WTC11 (cell line): ENCODE results near the gene CRB2. TPM values are rescaled to one million over a fixed set of nuclear protein-coding genes. Genes with fewer than 3 reads are reported as not detected.

ENCODE experiments used
- ATAC-seq: fragments of 200-7000 bp; cut with Tn5 transposase; 2 replicates; pipeline ENCODE4 v1.10.0; 2021; ENCODE audit warnings: mild to moderate bottlenecking, moderate library complexity
- CTCF ChIA-PET: fragments of 300-600 bp; sonication (Branson Sonifier 250); formaldehyde crosslinking; loops from one replicate; lab custom pipeline; 2021; ENCODE audit warnings: antibody characterized with exemption; lab: Charles Lee
- POLR2A ChIA-PET: fragments of 350-600 bp; sonication (Branson Sonifier 250); formaldehyde crosslinking; loops from one replicate; lab custom pipeline; 2021; ENCODE audit warnings: antibody characterized with exemption; lab: Charles Lee
- DNase-seq: peaks from one replicate; pipeline ENCODE4 v3.0.0; 2021; ENCODE audit warnings: low spot score
- H3K27ac Mint-ChIP-seq: 2 replicates; pipeline ENCODE4 v1.8.0; 2021; ENCODE audit warnings: mixed read lengths
- H3K27me3 Mint-ChIP-seq: 2 replicates; pipeline ENCODE4 v1.8.0; 2021; ENCODE audit warnings: low read depth, mild to moderate bottlenecking, moderate library complexity, mixed read lengths
- H3K36me3 Mint-ChIP-seq: 2 replicates; pipeline ENCODE4 v1.8.0; 2021; ENCODE audit warnings: mixed read lengths
- H3K4me1 Mint-ChIP-seq: 2 replicates; pipeline ENCODE4 v1.8.0; 2022; ENCODE audit warnings: mixed read lengths
- H3K4me3 Mint-ChIP-seq: 2 replicates; pipeline ENCODE4 v1.8.0; 2021; ENCODE audit warnings: mild to moderate bottlenecking, moderate library complexity, mixed read lengths
- H3K9me3 Mint-ChIP-seq: 2 replicates; pipeline ENCODE4 v1.8.0; 2021; ENCODE audit warnings: mixed read lengths
- ATF2 ChIP-seq: sonication (generic); formaldehyde crosslinking; IDR thresholded peaks from 2 replicates; pipeline ENCODE4 v1.8.1; 2022; ENCODE audit warnings: low read depth, missing genetic modification reagents, borderline replicate concordance
- ATF6 ChIP-seq: sonication (generic); formaldehyde crosslinking; IDR thresholded peaks from 2 replicates; pipeline ENCODE4 v1.8.1; 2023; ENCODE audit warnings: mild to moderate bottlenecking, missing genetic modification reagents
- CTCF ChIP-seq: fragments of 200-600 bp; IDR thresholded peaks from 2 replicates; pipeline ENCODE4 v1.8.0; 2022; ENCODE audit warnings: antibody characterized with exemption
- E2F4 ChIP-seq: sonication (generic); formaldehyde crosslinking; IDR thresholded peaks from 2 replicates; pipeline ENCODE4 v1.8.1; 2022; ENCODE audit warnings: low read depth, mild to moderate bottlenecking, moderate library complexity, missing genetic modification reagents, borderline replicate concordance
- IRF1 ChIP-seq: sonication (generic); formaldehyde crosslinking; IDR thresholded peaks from 2 replicates; pipeline ENCODE4 v1.8.0; 2023; ENCODE audit warnings: missing genetic modification reagents
- JAZF1 ChIP-seq: fragments of 250-450 bp; sonication (Bioruptor Pico); IDR thresholded peaks from 2 replicates; pipeline ENCODE4 v1.9.0; 2021; ENCODE audit warnings: moderate library complexity, mild to moderate bottlenecking, inconsistent platforms
- JUN ChIP-seq: sonication (generic); formaldehyde crosslinking; IDR thresholded peaks from 2 replicates; pipeline ENCODE4 v1.8.0; 2023; ENCODE audit warnings: mild to moderate bottlenecking, missing genetic modification reagents
- KAT7 ChIP-seq: sonication (generic); formaldehyde crosslinking; IDR thresholded peaks from 2 replicates; pipeline ENCODE4 v1.8.1; 2023; ENCODE audit warnings: missing genetic modification reagents, mild to moderate bottlenecking, borderline replicate concordance
- MYBL2 ChIP-seq: sonication (generic); formaldehyde crosslinking; IDR thresholded peaks from 2 replicates; pipeline ENCODE4 v1.8.1; 2023; ENCODE audit warnings: mild to moderate bottlenecking, moderate library complexity, missing genetic modification reagents
- NFATC4 ChIP-seq: fragments of 250-450 bp; sonication (Bioruptor Pico); IDR thresholded peaks from 2 replicates; pipeline ENCODE4 v1.9.0; 2021; ENCODE audit warnings: mild to moderate bottlenecking
- NR1H2 ChIP-seq: sonication (generic); formaldehyde crosslinking; IDR thresholded peaks from 2 replicates; pipeline ENCODE4 v1.9.0; 2021; ENCODE audit warnings: mild to moderate bottlenecking, moderate library complexity, missing genetic modification reagents
- NR3C1 ChIP-seq: sonication (generic); formaldehyde crosslinking; conservative IDR thresholded peaks from 2 replicates; pipeline ENCODE4 v1.8.1; 2023; ENCODE audit warnings: low read depth, mild to moderate bottlenecking, missing genetic modification reagents
- RELA ChIP-seq: sonication (generic); formaldehyde crosslinking; IDR thresholded peaks from 2 replicates; pipeline ENCODE4 v1.8.1; 2022; ENCODE audit warnings: missing genetic modification reagents, mild to moderate bottlenecking, borderline replicate concordance
- SOX15 ChIP-seq: fragments of 250-450 bp; sonication (Bioruptor Pico); IDR thresholded peaks from 2 replicates; pipeline ENCODE4 v1.9.0; 2021; ENCODE audit warnings: mild to moderate bottlenecking
- SP1 ChIP-seq: sonication (generic); formaldehyde crosslinking; conservative IDR thresholded peaks from 2 replicates; pipeline ENCODE4 v1.8.1; 2022; ENCODE audit warnings: missing genetic modification reagents
- TCF7 ChIP-seq: sonication (generic); formaldehyde crosslinking; IDR thresholded peaks from 2 replicates; pipeline ENCODE4 v1.8.0; 2022; ENCODE audit warnings: mild to moderate bottlenecking, low read depth, missing genetic modification reagents, moderate library complexity
- TEAD4 ChIP-seq: sonication (generic); formaldehyde crosslinking; IDR thresholded peaks from 2 replicates; pipeline ENCODE4 v1.8.0; 2022; ENCODE audit warnings: mild to moderate bottlenecking, missing genetic modification reagents
- USF1 ChIP-seq: sonication (generic); formaldehyde crosslinking; IDR thresholded peaks from 2 replicates; pipeline ENCODE4 v1.8.0; 2022; ENCODE audit warnings: mild to moderate bottlenecking, missing genetic modification reagents
- ZNF121 ChIP-seq: sonication (generic); formaldehyde crosslinking; IDR thresholded peaks from 2 replicates; pipeline ENCODE4 v1.8.0; 2023; ENCODE audit warnings: missing genetic modification reagents
- ZNF317 ChIP-seq: sonication (generic); formaldehyde crosslinking; IDR thresholded peaks from 2 replicates; pipeline ENCODE4 v1.8.1; 2023; ENCODE audit warnings: low read depth, mild to moderate bottlenecking, moderate library complexity, missing genetic modification reagents, borderline replicate concordance
- ZNF416 ChIP-seq: fragments of 250-450 bp; sonication (Bioruptor Pico); IDR thresholded peaks from 2 replicates; pipeline ENCODE4 v1.9.0; 2021; ENCODE audit warnings: mild to moderate bottlenecking, inconsistent platforms
- ZNF425 ChIP-seq: fragments of 250-450 bp; sonication (Bioruptor Pico); conservative IDR thresholded peaks from 2 replicates; pipeline ENCODE4 v1.9.0; 2021; ENCODE audit warnings: mild to moderate bottlenecking
- ZSCAN18 ChIP-seq: fragments of 250-450 bp; sonication (Bioruptor Pico); IDR thresholded peaks from 2 replicates; pipeline ENCODE4 v2.1.2; 2022; ENCODE audit warnings: mild to moderate bottlenecking, moderate library complexity
- total RNA-seq: library from RNA; stranded (reverse); gene quantifications from 3 replicates; pipeline ENCODE4 v1.2.3, GENCODE V29; 2021

The CRB2 gene
- total RNA-seq, 1 experiment from 2014 or later = 3.5 TPM

GRCh38 chr9:123347289-123348060, 8.5 kb upstream of the CRB2 start (continued):
- no peak for TF ChIP-seq ZNF425
- no peak for TF ChIP-seq USF1 (CRISPR knock-in tag)
- no peak for TF ChIP-seq ATF6
- no peak for TF ChIP-seq RELA (CRISPR knock-in tag)
- TF ChIP-seq SOX15 (CRISPR knock-in tag) = no peak
- TF ChIP-seq TCF7 (CRISPR knock-in tag) = no peak

- peaks cover 3% of the 10 kb centered on the region; the same call in 1 of the 2 replicates for H3K4me1 Mint-ChIP-seq
- H3K4me3 Mint-ChIP-seq = no peak overlapping the region
- H3K27me3 Mint-ChIP-seq = peaks cover 10% of the 10 kb centered on the region
- ChIA-PET CTCF (interaction anchor here (0.5 to 2.3 kb wide), 8 partner anchors 13 to 434 kb away, joined by 3 to 18 read pairs (median 3); no protein-coding TSS in a partner anchor), POLR2A (no interaction called here)
- no peaks in the 10 kb centered on the region for H3K36me3 Mint-ChIP-seq
- DNase-seq = no peak
- no peak overlapping the region for H3K27ac Mint-ChIP-seq
- ATAC-seq = no peak
- H3K9me3 Mint-ChIP-seq = no peaks in the 10 kb centered on the region
- TF ChIP-seq MYBL2 (CRISPR knock-in tag) = no peak
- no peak for TF ChIP-seq SP1
- TF ChIP-seq JAZF1 (CRISPR knock-in tag) = no peak
- no peak for TF ChIP-seq ZNF416 (CRISPR knock-in tag)
- no peak for TF ChIP-seq ATF2 (CRISPR knock-in tag)
- no peak for TF ChIP-seq IRF1 (CRISPR knock-in tag)
- no peak for TF ChIP-seq KAT7 (CRISPR knock-in tag)
- no peak for TF ChIP-seq NR1H2 (CRISPR knock-in tag)
- TF ChIP-seq E2F4 = no peak
- no peak for TF ChIP-seq ZNF121 (CRISPR knock-in tag)
- no peak for TF ChIP-seq NFATC4 (CRISPR knock-in tag)
- no peak for TF ChIP-seq NR3C1 (CRISPR knock-in tag)
- no peak for TF ChIP-seq JUN (CRISPR knock-in tag)
- no peak for TF ChIP-seq TEAD4 (CRISPR knock-in tag)
- TF ChIP-seq ZSCAN18 (CRISPR knock-in tag) = no peak
- TF ChIP-seq CTCF = no peak
- TF ChIP-seq ZNF317 (CRISPR knock-in tag) = no peak
- no peak for TF ChIP-seq SOX15 (CRISPR knock-in tag)
These were observed 7.5 kb upstream of the CRB2 start for GRCh38 chr9:123348317-123348992.
